ENCODE data around the gene KMT2C.
"Not testable (repeated sequence)": the region's sequence is repeated elsewhere in the genome, so short reads cannot be mapped to it uniquely, and the experiment has no call there.

KMT2C gene

DNA sequence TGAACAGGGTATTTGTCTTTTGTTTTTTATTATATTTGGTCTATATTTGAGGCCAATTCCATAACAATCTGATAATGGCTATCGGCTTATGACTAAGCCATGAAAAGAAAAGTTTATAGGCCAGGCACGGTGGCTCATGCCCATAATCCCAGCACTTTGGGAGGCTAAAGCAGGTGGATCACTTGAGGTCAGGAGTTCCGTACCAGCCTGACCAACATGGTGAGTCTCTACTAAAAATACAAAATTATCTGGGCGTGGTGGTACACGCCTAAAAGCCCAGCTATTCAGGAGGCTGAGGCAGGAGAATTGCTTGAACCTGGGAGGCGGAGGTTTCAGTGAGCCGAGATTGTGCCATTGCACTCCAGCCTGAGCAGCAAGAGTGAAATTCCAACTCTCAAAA lies 227.0 kb downstream of the KMT2C start:
- H3K27ac Mint-ChIP-seq; H3K4me1 Mint-ChIP-seq (ENCODE audit: low read depth); H3K27me3 Mint-ChIP-seq (ENCODE audit: low read depth); H3K9me3 Mint-ChIP-seq; H3K4me3 Mint-ChIP-seq: not testable (repeated sequence)
- H3K36me3 Mint-ChIP-seq (ENCODE audit: low read depth) = peaks cover 29% of the 10 kb centered on the region

DNA sequence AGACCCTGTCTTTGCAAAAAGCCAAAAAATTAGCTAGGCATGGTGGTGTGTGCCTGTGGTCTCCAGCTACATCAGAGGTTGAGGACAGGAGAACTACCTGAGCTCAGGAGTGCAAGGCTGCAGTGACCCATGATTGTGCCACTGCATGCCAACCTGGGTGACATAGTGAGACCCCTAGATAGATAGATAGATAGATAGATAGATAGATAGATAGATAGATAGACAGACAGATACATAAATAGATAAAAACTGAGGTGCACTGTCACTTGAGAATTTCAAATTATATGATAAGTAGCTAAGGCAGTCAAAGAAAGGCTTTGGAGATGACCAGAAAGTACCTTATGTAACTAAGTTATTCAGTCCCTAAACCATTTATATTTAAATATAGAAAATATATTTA lies 231.4 kb downstream of the KMT2C start:
- H3K27me3 Mint-ChIP-seq (ENCODE audit: low read depth); H3K4me1 Mint-ChIP-seq (ENCODE audit: low read depth); H3K4me3 Mint-ChIP-seq; H3K9me3 Mint-ChIP-seq; H3K27ac Mint-ChIP-seq: not testable (repeated sequence)
- H3K36me3 Mint-ChIP-seq (ENCODE audit: low read depth) = peaks cover 23% of the 10 kb centered on the region

GRCh38 chr7:152203095-152203494 lies 232.7 kb downstream of the KMT2C start:
- Mint-ChIP-seq H3K27ac (no peak overlapping the region), H3K36me3 (ENCODE audit: low read depth) (peaks cover 29% of the 10 kb centered on the region), H3K4me3 (no peak overlapping the region), H3K4me1 (ENCODE audit: low read depth) (no peaks in the 10 kb centered on the region), H3K9me3 (no peaks in the 10 kb centered on the region), H3K27me3 (ENCODE audit: low read depth) (no peaks in the 10 kb centered on the region)

DNA sequence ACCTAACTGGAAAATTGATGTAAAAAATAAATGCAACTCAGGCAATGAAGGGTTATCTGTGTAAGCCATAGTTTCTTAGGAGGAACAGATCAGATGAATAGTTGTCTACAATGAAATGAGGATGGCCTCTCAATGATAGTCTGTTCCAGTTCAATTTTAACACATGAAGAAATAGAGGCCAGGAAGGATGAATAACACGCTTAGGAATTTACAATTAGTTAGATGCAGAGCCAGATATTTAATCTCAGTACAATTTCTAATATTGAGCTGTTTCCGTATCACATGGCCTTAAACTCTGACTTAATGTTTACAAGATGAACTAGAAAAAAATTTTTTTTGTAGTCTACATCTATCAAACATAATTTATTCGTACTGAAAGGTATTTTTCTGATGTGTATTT lies 233.7 kb downstream of the KMT2C start:
- no peak overlapping the region for H3K4me3 Mint-ChIP-seq
- H3K27me3 Mint-ChIP-seq (ENCODE audit: low read depth) = no peaks in the 10 kb centered on the region
- H3K36me3 Mint-ChIP-seq (ENCODE audit: low read depth) = peaks cover 30% of the 10 kb centered on the region
- no peaks in the 10 kb centered on the region for H3K4me1 Mint-ChIP-seq (ENCODE audit: low read depth)
- no peak overlapping the region for H3K27ac Mint-ChIP-seq
- no peaks in the 10 kb centered on the region for H3K9me3 Mint-ChIP-seq

- Mint-ChIP-seq H3K4me1 (ENCODE audit: low read depth) (peaks cover 2% of the 10 kb centered on the region), H3K9me3 (no peaks in the 10 kb centered on the region), H3K4me3 (no peak overlapping the region), H3K27me3 (ENCODE audit: low read depth) (no peaks in the 10 kb centered on the region), H3K36me3 (ENCODE audit: low read depth) (peaks cover 42% of the 10 kb centered on the region), H3K27ac (no peak overlapping the region)
Observed at GRCh38 chr7:152200395-152200794, 235.4 kb downstream of the KMT2C start.

GRCh38 chr7:152196391-152196790 lies 239.4 kb downstream of the KMT2C start:
- Mint-ChIP-seq H3K27ac (no peak overlapping the region), H3K36me3 (ENCODE audit: low read depth) (peaks cover 43% of the 10 kb centered on the region), H3K9me3 (no peaks in the 10 kb centered on the region), H3K27me3 (ENCODE audit: low read depth) (no peaks in the 10 kb centered on the region), H3K4me1 (ENCODE audit: low read depth) (peaks cover 2% of the 10 kb centered on the region), H3K4me3 (no peak overlapping the region)

GRCh38 chr7:152193880-152194279 lies 241.9 kb downstream of the KMT2C start:
- Mint-ChIP-seq H3K27ac (no peak overlapping the region), H3K36me3 (ENCODE audit: low read depth) (peaks cover 45% of the 10 kb centered on the region), H3K4me3 (no peak overlapping the region), H3K27me3 (ENCODE audit: low read depth) (no peaks in the 10 kb centered on the region), H3K4me1 (ENCODE audit: low read depth) (peaks cover 2% of the 10 kb centered on the region), H3K9me3 (no peaks in the 10 kb centered on the region)

- H3K36me3 Mint-ChIP-seq (ENCODE audit: low read depth) = peaks cover 33% of the 10 kb centered on the region
- H3K27ac Mint-ChIP-seq = no peak overlapping the region
- no peaks in the 10 kb centered on the region for H3K27me3 Mint-ChIP-seq (ENCODE audit: low read depth)
- no peaks in the 10 kb centered on the region for H3K4me1 Mint-ChIP-seq (ENCODE audit: low read depth)
- no peak overlapping the region for H3K4me3 Mint-ChIP-seq
- H3K9me3 Mint-ChIP-seq = no peaks in the 10 kb centered on the region
Observed at GRCh38 chr7:152189061-152189460, 246.7 kb downstream of the KMT2C start.

DNA sequence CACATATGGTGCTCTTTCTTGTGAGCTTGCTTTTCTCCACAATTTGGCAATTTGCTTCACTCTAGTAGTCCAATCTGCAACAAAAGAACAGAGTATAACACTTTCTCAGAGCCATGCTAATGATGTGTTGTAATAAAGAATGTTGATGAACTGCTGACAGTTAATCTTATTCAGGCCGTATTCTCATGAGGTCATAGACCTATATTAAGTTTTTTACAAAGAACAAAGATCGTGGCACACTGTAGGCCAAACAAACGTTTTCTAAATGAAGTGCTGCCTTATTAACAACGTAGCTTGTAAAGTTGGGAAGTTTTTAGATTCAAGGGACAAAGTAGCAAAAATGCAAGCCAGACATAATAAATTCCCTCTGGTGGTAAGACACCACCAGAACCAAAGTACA lies 250.2 kb downstream of the KMT2C start:
- Mint-ChIP-seq H3K4me1 (ENCODE audit: low read depth) (no peaks in the 10 kb centered on the region), H3K27me3 (ENCODE audit: low read depth) (no peaks in the 10 kb centered on the region), H3K27ac (no peak overlapping the region), H3K9me3 (no peaks in the 10 kb centered on the region), H3K36me3 (ENCODE audit: low read depth) (peaks cover 33% of the 10 kb centered on the region), H3K4me3 (no peak overlapping the region)

- peaks cover 16% of the 10 kb centered on the region for H3K4me1 Mint-ChIP-seq (ENCODE audit: low read depth)
- H3K27ac Mint-ChIP-seq = no peak overlapping the region
- H3K27me3 Mint-ChIP-seq (ENCODE audit: low read depth) = no peaks in the 10 kb centered on the region
- no peak overlapping the region for H3K4me3 Mint-ChIP-seq
- H3K36me3 Mint-ChIP-seq (ENCODE audit: low read depth) = peaks cover 52% of the 10 kb centered on the region
- no peaks in the 10 kb centered on the region for H3K9me3 Mint-ChIP-seq
Observed at GRCh38 chr7:152180587-152180986, 255.2 kb downstream of the KMT2C start.

GRCh38 chr7:152180048-152180447 lies 255.8 kb downstream of the KMT2C start:
- Mint-ChIP-seq H3K9me3 (no peaks in the 10 kb centered on the region), H3K27ac (no peak overlapping the region), H3K4me3 (no peak overlapping the region), H3K27me3 (ENCODE audit: low read depth) (no peaks in the 10 kb centered on the region), H3K4me1 (ENCODE audit: low read depth) (peaks cover 16% of the 10 kb centered on the region), H3K36me3 (ENCODE audit: low read depth) (peaks cover 50% of the 10 kb centered on the region)

- Mint-ChIP-seq H3K27me3 (ENCODE audit: low read depth) (no peaks in the 10 kb centered on the region), H3K27ac (no peak overlapping the region), H3K4me1 (ENCODE audit: low read depth) (peaks cover 16% of the 10 kb centered on the region), H3K36me3 (ENCODE audit: low read depth) (peaks cover 50% of the 10 kb centered on the region), H3K4me3 (no peak overlapping the region), H3K9me3 (no peaks in the 10 kb centered on the region)
Observed at GRCh38 chr7:152178405-152179058, 257.3 kb downstream of the KMT2C start.

GRCh38 chr7:152177681-152178404 lies 258.0 kb downstream of the KMT2C start:
- Mint-ChIP-seq H3K4me1 (ENCODE audit: low read depth) (peaks cover 16% of the 10 kb centered on the region), H3K4me3 (no peak overlapping the region), H3K27ac (no peak overlapping the region), H3K36me3 (ENCODE audit: low read depth) (peaks cover 50% of the 10 kb centered on the region), H3K27me3 (ENCODE audit: low read depth) (no peaks in the 10 kb centered on the region), H3K9me3 (no peaks in the 10 kb centered on the region)

DNA sequence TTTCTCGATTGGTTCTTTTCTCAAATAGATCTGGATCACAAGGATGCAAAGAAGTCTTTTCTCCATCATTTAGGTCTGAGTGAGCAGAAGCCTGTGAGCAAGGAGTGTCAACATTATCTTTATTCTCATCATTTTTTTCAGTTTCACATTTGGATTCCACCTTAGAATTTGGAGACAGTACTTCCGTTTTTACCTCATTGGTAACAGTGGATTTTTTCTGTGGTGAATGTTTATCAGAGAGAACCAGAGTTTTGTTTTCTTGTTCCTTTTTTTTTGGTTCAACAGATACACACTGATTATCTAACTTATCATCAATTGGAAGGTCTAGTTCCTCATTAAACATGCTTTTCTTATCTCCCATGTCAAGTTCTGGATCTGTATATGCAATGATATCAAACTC lies 259.0 kb downstream of the KMT2C start:
- H3K27ac Mint-ChIP-seq = no peak overlapping the region
- H3K4me3 Mint-ChIP-seq = no peak overlapping the region
- no peaks in the 10 kb centered on the region for H3K9me3 Mint-ChIP-seq
- H3K4me1 Mint-ChIP-seq (ENCODE audit: low read depth) = peaks cover 16% of the 10 kb centered on the region
- H3K27me3 Mint-ChIP-seq (ENCODE audit: low read depth) = no peaks in the 10 kb centered on the region
- peaks cover 48% of the 10 kb centered on the region for H3K36me3 Mint-ChIP-seq (ENCODE audit: low read depth)

- peaks cover 16% of the 10 kb centered on the region for H3K4me1 Mint-ChIP-seq (ENCODE audit: low read depth)
- H3K36me3 Mint-ChIP-seq (ENCODE audit: low read depth) = peaks cover 31% of the 10 kb centered on the region
- H3K4me3 Mint-ChIP-seq = no peak overlapping the region
Observed at GRCh38 chr7:152173372-152174070, 262.3 kb downstream of the KMT2C start.

More at GRCh38 chr7:152173372-152174070, 262.3 kb downstream of the KMT2C start:
- Mint-ChIP-seq H3K27me3 (ENCODE audit: low read depth) (no peaks in the 10 kb centered on the region), H3K27ac (no peak overlapping the region), H3K9me3 (no peaks in the 10 kb centered on the region)
